Psoas muscle (tissue), 8 donors: ENCODE data around the gene DGKB. TPM values are rescaled to one million over a fixed set of nuclear protein-coding genes. Genes with fewer than 3 reads are reported as not detected.

Experiments used
- ATAC-seq, 4 donors: fragments of 200-7000 bp; cut with Tn5 transposase; one replicate each; pipeline ENCODE4 v1.9.1; 2020; ENCODE audit warnings: moderate library complexity in 3 of 4, mild to moderate bottlenecking in 2 of 4
- DNase-seq, 2 donors: peaks; one replicate each; pipeline ENCODE4 v3.0.0-alpha.2; 2020
- H3K27ac ChIP-seq: fragments of 200-600 bp; one replicate; pipeline ENCODE4 v1.8.0; 2022
- H3K27me3 ChIP-seq, 3 donors: fragments of 200-600 bp in 1 of 3; one replicate each; pipeline versions ENCODE4 v1.6.1 to v1.8.0; 2013 to 2022; ENCODE audit warnings: low read length in 2 of 3, mild to moderate bottlenecking in 2 of 3, moderate library complexity in 1 of 3; ENCODE audit not compliant: insufficient read depth in 3 of 3
- H3K36me3 ChIP-seq, 2 donors: fragments of 200-600 bp in 1 of 2; one replicate each; pipeline versions ENCODE4 v1.6.1 to v1.8.0; 2013 to 2022; ENCODE audit warnings: low read depth in 1 of 2, mild to moderate bottlenecking in 1 of 2, moderate library complexity in 1 of 2; ENCODE audit not compliant: insufficient read depth in 1 of 2
- H3K4me1 ChIP-seq: fragments of 200-600 bp; one replicate; pipeline ENCODE4 v1.8.0; 2022
- H3K4me3 ChIP-seq: fragments of 200-600 bp; one replicate; pipeline ENCODE4 v1.8.0; 2022; ENCODE audit warnings: mild to moderate bottlenecking
- H3K9me3 ChIP-seq: fragments of 200-600 bp; one replicate; pipeline ENCODE4 v1.8.0; 2022
- CTCF ChIP-seq: fragments of 200-600 bp; IDR thresholded peaks from one replicate; pipeline ENCODE4 v1.8.0; 2022; ENCODE audit warnings: antibody characterized with exemption
- WGBS, 3 donors: extraction: QIAGEN DNeasy Blood & Tissue Kit; methylation state at CpG; one replicate each; pipeline versions ENCODE4 v1.1.6 to v1.1.7; 2013; 5-methylcytosine and 5-hydroxymethylcytosine counted together
- intact Hi-C, 2 donors: fragments of 100-400 bp; cut with DNase I; formaldehyde crosslinking; loops; one replicate each; pipeline versions ENCODE4 v1.11.0 to v1.14.2; 2022
- polyA plus RNA-seq, 3 donors: library from polyadenylated mRNA; stranded (reverse); fragments of 200-250 nt; gene quantifications; one replicate each; pipeline ENCODE4 v1.2.3, GENCODE V29; 2013
- total RNA-seq, 4 donors: library from RNA; stranded (reverse); fragmentation: NEBNext Ultra II Directional in 2 of 4; extraction: Animal tissue kit (Norgen Biotek cat#: 25700) in 2 of 4; gene quantifications; one replicate each; pipeline versions ENCODE4 v1.2.1 to v1.2.4, GENCODE V29; 2021 to 2023
- donor health status: healthy with polysubstance abuse.
- donor health status: DM: no; HTN: no; CAD: no; lungs with moderate emphysema.
- donor health status: Bipolar disorder and iron deficiency.
- donor health status: healthy.
- donor health status: DM: yes; HTN: yes; CAD: no.
- donor health status: DM: no; HTN: no; CAD: no.
- donor health status: DM: no; HTN: no; CAD: no.
- donor health status: DM: yes; HTN: yes; CAD: no.

The DGKB gene
- total and polyA plus RNA-seq, 7 donors: 0.01 to 0.26 (median 0.04) TPM; not detected in 2

GRCh38 chr7:14233868-14234369 is 668.6 kb downstream of the DGKB start:
- no peak for TF ChIP-seq CTCF
- WGBS, 3 donors: 65 to 75% (median 72%) methylated on average over 4 of the region's 4 CpGs

GRCh38 chr7:14233076-14233867 is 669.3 kb downstream of the DGKB start:
- H3K27me3 ChIP-seq: no peaks in the 10 kb centered on the region
- DNase-seq (no peak), ATAC-seq (no peak)
- intact Hi-C loops: no loop called here
- no peaks in the 10 kb centered on the region for H3K36me3 ChIP-seq
- H3K4me3 ChIP-seq: no peak overlapping the region
- H3K9me3 ChIP-seq: no peaks in the 10 kb centered on the region
- WGBS, 3 donors: 76 to 79% (median 77%) methylated on average over 7 of the region's 7 CpGs
- no peak for TF ChIP-seq CTCF
- no peaks in the 10 kb centered on the region for H3K4me1 ChIP-seq
- H3K27ac ChIP-seq: no peak overlapping the region

More at GRCh38 chr7:14233868-14234369, 668.6 kb downstream of the DGKB start:
- ATAC-seq (no peak), DNase-seq (no peak)
- Histone ChIP-seq H3K9me3 (no peaks in the 10 kb centered on the region), H3K36me3 (no peaks in the 10 kb centered on the region), H3K27me3 (no peaks in the 10 kb centered on the region), H3K4me1 (no peaks in the 10 kb centered on the region), H3K4me3 (no peak overlapping the region), H3K27ac (no peak overlapping the region)
- intact Hi-C loops: no loop called here

GRCh38 chr7:14229047-14229446 is 673.5 kb downstream of the DGKB start:
- intact Hi-C loops: no loop called here
- DNase-seq (no peak), ATAC-seq (no peak)
- Histone ChIP-seq H3K4me3 (no peak overlapping the region), H3K4me1 (no peaks in the 10 kb centered on the region), H3K27ac (no peak overlapping the region), H3K27me3 (no peaks in the 10 kb centered on the region), H3K36me3 (no peaks in the 10 kb centered on the region), H3K9me3 (no peaks in the 10 kb centered on the region)
- TF ChIP-seq CTCF: no peak

- Histone ChIP-seq H3K4me1 (no peaks in the 10 kb centered on the region), H3K27ac (no peak overlapping the region), H3K4me3 (no peak overlapping the region), H3K27me3 (no peaks in the 10 kb centered on the region), H3K9me3 (no peaks in the 10 kb centered on the region), H3K36me3 (no peaks in the 10 kb centered on the region)
- DNase-seq (no peak), ATAC-seq (no peak)
- no peak for TF ChIP-seq CTCF
- intact Hi-C loops: no loop called here
- WGBS, 3 donors: 94 to 97% (median 97%) methylated on average over 4 of the region's 4 CpGs
Measured at GRCh38 chr7:14228341-14228740, 674.2 kb downstream of the DGKB start.
